Measurements from ENCODE around the gene MRPL18. TPM values are rescaled to one million over a fixed set of nuclear protein-coding genes. Genes with fewer than 3 reads are reported as not detected.

MRPL18 gene
- total and polyA plus RNA-seq, 9 of the 15 experiments (the other 6 are each of a cell fraction or from before 2014, with no cell fraction given): 149 to 456 (median 196) TPM

- Histone ChIP-seq H2AFZ (ENCODE audit: low read depth, low read length) (no peak overlapping the region), H4K20me1 (replicated peaks; ENCODE audit: control insufficient read depth, insufficient read depth, low read length) (peaks cover 3% of the 10 kb centered on the region; the same call in 1 of the 2 replicates), H3K4me1 (replicated peaks in 1 of 2; ENCODE audit: control insufficient read depth in 2 of 2, insufficient read depth in 2 of 2, low read length in 2 of 2) (peaks cover 0 to 9% of the 10 kb centered on the region in 2 experiments; a peak in 2 of 5 replicates), H3K9me3 (replicated peaks; ENCODE audit: control insufficient read depth, insufficient read depth, low read depth, low read length) (no peaks in the 10 kb centered on the region), H3K4me3 (no peak overlapping the region), H3K27ac (ENCODE audit: extremely low read depth, low read depth, low read length) (no peak overlapping the region), H3K79me2 (ENCODE audit: control insufficient read depth, insufficient read depth, low read length) (no peaks in the 10 kb centered on the region), H3K36me3 (ENCODE audit: control insufficient read depth, insufficient read depth, low read length) (no peaks in the 10 kb centered on the region), H3K27me3 (ENCODE audit: control insufficient read depth in 2 of 2, insufficient read depth in 2 of 2, low read length in 2 of 2) (peaks cover 38 to 39% of the 10 kb centered on the region in 2 experiments), H3K9ac (ENCODE audit: insufficient read depth in 1 of 2, low read depth in 2 of 2, low read length in 2 of 2) (no peak overlapping the region), H3K9me1 (ENCODE audit: control insufficient read depth, insufficient read depth, low read length) (no peaks in the 10 kb centered on the region), H3K4me2 (ENCODE audit: insufficient read depth, low read length) (no peak overlapping the region)
- ChIA-PET POLR2A (no interaction called here), CTCF (ENCODE audit: low intra/inter-chr PET ratio) (no interaction called here)
- ATAC-seq (no peak), DNase-seq (ENCODE audit: extremely low read depth in 1 of 4, low spot score in 3 of 4) (no peak), FAIRE-seq (no peak)
- intact Hi-C loops (cut with micrococcal nuclease): no loop called here
- no TSS peak for BruUV-seq (replicated peaks)
- in situ Hi-C loops (cut with MboI): no loop called here
- WGBS (ENCODE audit: insufficient coverage, low coverage, missing lambda C conversion rate): 3% methylated on average over 8 of the region's 8 CpGs
- no peak for TF ChIP-seq CBX8 (IDR thresholded peaks at IDR 0.05; ENCODE audit: borderline replicate concordance, extremely low read depth, low read depth, low read length, poor library complexity, severe bottlenecking)
- TF ChIP-seq ZBTB49 (CRISPR knock-in tag; IDR thresholded peaks at IDR 0.05; ENCODE audit: borderline replicate concordance): no peak
- TF ChIP-seq RB1 (IDR thresholded peaks at IDR 0.05; ENCODE audit: low read depth): no peak
- TF ChIP-seq ZNF586 (CRISPR knock-in tag; conservative IDR thresholded peaks at IDR 0.05): no peak
- no peak for TF ChIP-seq GTF3C2 (IDR thresholded peaks at IDR 0.05; ENCODE audit: borderline replicate concordance, extremely low read depth, insufficient read length)
- no peak for TF ChIP-seq ZKSCAN3 (CRISPR knock-in tag; IDR thresholded peaks at IDR 0.05)
- TF ChIP-seq DNMT1 (IDR thresholded peaks at IDR 0.05): no peak
- no peak for TF ChIP-seq SETDB1 (IDR thresholded peaks at IDR 0.05; ENCODE audit: low read length)
- no peak for TF ChIP-seq ZKSCAN8 (CRISPR knock-in tag; IDR thresholded peaks at IDR 0.05)
- TF ChIP-seq TGIF2 (CRISPR knock-in tag; IDR thresholded peaks at IDR 0.05): no peak
- no peak for TF ChIP-seq MEF2A (IDR thresholded peaks at IDR 0.05; ENCODE audit: control insufficient read depth, low read depth, low read length)
- TF ChIP-seq MED1 (CRISPR knock-in tag; IDR thresholded peaks at IDR 0.05; ENCODE audit: borderline replicate concordance): no peak
- no peak for TF ChIP-seq L3MBTL2 (IDR thresholded peaks at IDR 0.05)
- no peak for TF ChIP-seq ILF3 (IDR thresholded peaks at IDR 0.05; ENCODE audit: borderline replicate concordance)
- TF ChIP-seq NR2C2 (CRISPR knock-in tag; IDR thresholded peaks at IDR 0.05): no peak
- no peak for TF ChIP-seq NR2C2 (tag; IDR thresholded peaks at IDR 0.05)
- TF ChIP-seq ZNF551 (CRISPR knock-in tag; IDR thresholded peaks at IDR 0.05): no peak
These were observed 47.2 kb downstream of the MRPL18 start for GRCh38 chr6:159837511-159837910.

Measured in K562 (cell line).